ENCODE measurements around the gene KLRC3.
A peak's percentile ranks its signal among the peaks of the same experiment; 100 is the strongest.
"Not testable (repeated sequence)": the region's sequence is repeated elsewhere in the genome, so short reads cannot be mapped to it uniquely, and the experiment has no call there.

KLRC3 gene

GRCh38 chr12:10372559-10372958 is 47.8 kb downstream of the KLRC3 start:
- DNase-seq, result no peak
- H3K27ac ChIP-seq, result no peak overlapping the region

GRCh38 chr12:10371893-10372535 is 48.4 kb downstream of the KLRC3 start:
- H3K36me3 ChIP-seq; H3K27me3 ChIP-seq; H3K4me3 ChIP-seq; H3K4me1 ChIP-seq; H3K9me3 ChIP-seq; H3K27ac ChIP-seq; intact Hi-C loops (cut with DNase I; ENCODE audit: low total_unique reads); DNase-seq: not testable (repeated sequence)

More at GRCh38 chr12:10372559-10372958, 47.8 kb downstream of the KLRC3 start:
- intact Hi-C loops (cut with DNase I; ENCODE audit: low total_unique reads), result no loop called here
- H3K4me1 ChIP-seq, result peaks cover 0 to 5% (median 0%) of the 10 kb centered on the region in 4 donors
- no peaks in the 10 kb centered on the region for H3K9me3 ChIP-seq
- H3K36me3 ChIP-seq, result no peaks in the 10 kb centered on the region
- no peak for TF ChIP-seq CTCF (IDR thresholded peaks at IDR 0.05)
- no peak overlapping the region for H3K4me3 ChIP-seq
- no peaks in the 10 kb centered on the region for H3K27me3 ChIP-seq

- no peak for TF ChIP-seq CTCF (IDR thresholded peaks at IDR 0.05)
- H3K9me3 ChIP-seq, result no peaks in the 10 kb centered on the region
- H3K27ac ChIP-seq, result no peak overlapping the region
- no peaks in the 10 kb centered on the region for H3K27me3 ChIP-seq
- H3K4me1 ChIP-seq, result peaks cover 0 to 24% (median 12%) of the 10 kb centered on the region in 4 donors
- no peak overlapping the region for H3K4me3 ChIP-seq
- no peaks in the 10 kb centered on the region for H3K36me3 ChIP-seq
- intact Hi-C loops (cut with DNase I; ENCODE audit: low total_unique reads), result loop anchor here (10.0 kb wide), 1 partner anchor 155 kb away; the partner anchor contains the start of gene GABARAPL1
- no peak for DNase-seq
Observed at GRCh38 chr12:10369557-10370415, 50.6 kb downstream of the KLRC3 start.

- peak overlapping the region in 1 of 2 donors; percentile 45 for H3K27ac ChIP-seq
- H3K27me3 ChIP-seq, result no peaks in the 10 kb centered on the region
- TF ChIP-seq CTCF (IDR thresholded peaks at IDR 0.05), result no peak
- intact Hi-C loops (cut with DNase I; ENCODE audit: low total_unique reads), result loop anchor here (10.0 kb wide), 1 partner anchor 154 kb away; the partner anchor contains the start of gene GABARAPL1
- H3K36me3 ChIP-seq, result no peaks in the 10 kb centered on the region
- H3K4me3 ChIP-seq, result no peak overlapping the region
- no peaks in the 10 kb centered on the region for H3K9me3 ChIP-seq
- DNase-seq, result no peak
- peaks cover 0 to 27% (median 14%) of the 10 kb centered on the region in 4 donors for H3K4me1 ChIP-seq
Observed at GRCh38 chr12:10368206-10369171, 51.9 kb downstream of the KLRC3 start.

- Histone ChIP-seq H3K4me1 (peaks cover 0 to 35% (median 20%) of the 10 kb centered on the region in 4 donors), H3K27ac (peak overlapping the region in 1 of 2 donors; percentile 91)
- not testable (repeated sequence) for H3K4me3 ChIP-seq, H3K36me3 ChIP-seq, DNase-seq, H3K9me3 ChIP-seq, H3K27me3 ChIP-seq
- intact Hi-C loops (cut with DNase I; ENCODE audit: low total_unique reads), result loop anchor here (10.0 kb wide), 1 partner anchor 153 kb away; the partner anchor contains the start of gene GABARAPL1
Observed at GRCh38 chr12:10367714-10368113, 52.7 kb downstream of the KLRC3 start.

GRCh38 chr12:10366875-10367274 is 53.5 kb downstream of the KLRC3 start:
- intact Hi-C loops (cut with DNase I; ENCODE audit: low total_unique reads), result loop anchor here (10.0 kb wide), 1 partner anchor 152 kb away; the partner anchor contains the start of gene GABARAPL1
- Histone ChIP-seq H3K9me3 (no peaks in the 10 kb centered on the region), H3K36me3 (no peaks in the 10 kb centered on the region), H3K27me3 (no peaks in the 10 kb centered on the region), H3K4me1 (peaks cover 0 to 38% (median 23%) of the 10 kb centered on the region in 4 donors), H3K27ac (peak overlapping the region; percentile 83 to 91), H3K4me3 (no peak overlapping the region)
- DNase-seq, result no peak
- no peak for TF ChIP-seq CTCF (IDR thresholded peaks at IDR 0.05)
